GM12864 (cell line): ENCODE results near the gene DUSP12.

Source experiments
- DNase-seq: peaks from one replicate; pipeline ENCODE4 v3.0.0-alpha.2; 2011; ENCODE audit warnings: low read depth
- H3K4me3 ChIP-seq: 2 replicates; pipeline ENCODE4 v1.5.1; 2011; ENCODE audit warnings: mild to moderate bottlenecking, low read depth, low read length, control low read depth
- CTCF ChIP-seq: IDR thresholded peaks from 2 replicates; pipeline ENCODE4 v1.5.1; 2011; ENCODE audit warnings: low read depth, mild to moderate bottlenecking, moderate library complexity, low read length, control low read depth, inconsistent platforms; ENCODE audit errors: missing control alignments

The DUSP12 gene

GRCh38 chr1:161736335-161736969 lies 13.1 kb upstream of the DUSP12 start:
- no peak overlapping the region for H3K4me3 ChIP-seq
- DNase-seq = no peak
- TF ChIP-seq CTCF = no peak

- H3K4me3 ChIP-seq = no peak overlapping the region
- DNase-seq = no peak
- no peak for TF ChIP-seq CTCF
These were observed 12.0 kb upstream of the DUSP12 start for GRCh38 chr1:161737625-161738024.

- H3K4me3 ChIP-seq = no peak overlapping the region
- peak; percentile 85 for DNase-seq
- peak; percentile 65 for TF ChIP-seq CTCF
These were observed 10.8 kb upstream of the DUSP12 start for GRCh38 chr1:161738627-161739287.

- DNase-seq = peak; percentile 82
- no peak for TF ChIP-seq CTCF
- no peak overlapping the region for H3K4me3 ChIP-seq
These were observed 9.6 kb upstream of the DUSP12 start for GRCh38 chr1:161739865-161740566.

- H3K4me3 ChIP-seq = no peak overlapping the region
- no peak for TF ChIP-seq CTCF
- DNase-seq = no peak
These were observed 8.7 kb upstream of the DUSP12 start for GRCh38 chr1:161740921-161741320.

GRCh38 chr1:161743231-161743630 lies 6.4 kb upstream of the DUSP12 start:
- DNase-seq = no peak
- no peak for TF ChIP-seq CTCF
- H3K4me3 ChIP-seq = no peak overlapping the region
